ENCODE results near the gene NOL4L. TPM values are rescaled to one million over a fixed set of nuclear protein-coding genes. Genes with fewer than 3 reads are reported as not detected.

NOL4L gene
- polyA plus RNA-seq, 2 of the 4 experiments (the other 2 are of a cell fraction), result 9.5 to 11.8 TPM

GRCh38 chr20:32496811-32497533 is 88.2 kb downstream of the NOL4L start:
- ChIA-PET CTCF (interaction anchor here (0.6 to 2.7 kb wide), 8 partner anchors 12 to 282 kb away, joined by 3 to 14 read pairs (median 4); no protein-coding TSS in a partner anchor), POLR2A (interaction anchor here (1.1 kb wide), 1 partner anchor 13 kb away, joined by 5 read pairs; no protein-coding TSS in a partner anchor)
- FAIRE-seq (no peak), ATAC-seq (no peak), DNase-seq (ENCODE audit: low read depth in 1 of 2, low spot score in 1 of 2) (no peak)
- no peak overlapping the region for H3K27ac ChIP-seq
- no peak for TF ChIP-seq PBX3 (IDR thresholded peaks at IDR 0.05)
- no peak for TF ChIP-seq CHD4 (IDR thresholded peaks at IDR 0.05; ENCODE audit: borderline replicate concordance)
- no peak for TF ChIP-seq USF2 (IDR thresholded peaks at IDR 0.05)
- no peak for TF ChIP-seq TP53 (CRISPR knock-in tag; IDR thresholded peaks at IDR 0.05)
- no peak for TF ChIP-seq E2F6 (IDR thresholded peaks at IDR 0.05; ENCODE audit: borderline replicate concordance, low read depth)
- no peak for TF ChIP-seq MAX (IDR thresholded peaks at IDR 0.05)
- no peak for TF ChIP-seq HOXB13 (CRISPR knock-in tag; IDR thresholded peaks at IDR 0.05; ENCODE audit: low read depth)
- no peak for TF ChIP-seq MYC (IDR thresholded peaks at IDR 0.05; ENCODE audit: borderline replicate concordance, low read length)
- no peak for TF ChIP-seq FOSL2 (IDR thresholded peaks at IDR 0.05)
- TF ChIP-seq FOSL2 (CRISPR knock-in tag; IDR thresholded peaks at IDR 0.05), result no peak
- H3K9me3 ChIP-seq, result no peaks in the 10 kb centered on the region
- 82% methylated on average over 9 of the region's 11 CpGs for WGBS (ENCODE audit: missing lambda C conversion rate)
- no peak overlapping the region for H3K4me3 ChIP-seq
- H3K4me1 ChIP-seq, result no peaks in the 10 kb centered on the region
- H3K4me2 ChIP-seq, result no peak overlapping the region

GRCh38 chr20:32495949-32496348 is 89.2 kb downstream of the NOL4L start:
- ChIA-PET CTCF (interaction anchor here (1.1 to 2.7 kb wide), 5 partner anchors 11 to 283 kb away, joined by 3 to 14 read pairs (median 4); no protein-coding TSS in a partner anchor), POLR2A (no interaction called here)
- TF ChIP-seq HES2 (IDR thresholded peaks at IDR 0.05), result no peak
- TF ChIP-seq TP53 (CRISPR knock-in tag; IDR thresholded peaks at IDR 0.05), result no peak
- TF ChIP-seq ZFP36 (IDR thresholded peaks at IDR 0.05; ENCODE audit: borderline replicate concordance, partially characterized antibody), result no peak
- no peak for TF ChIP-seq KDM1A (IDR thresholded peaks at IDR 0.05; ENCODE audit: low read depth)
- TF ChIP-seq HDAC2 (IDR thresholded peaks at IDR 0.05), result no peak
- no peak for TF ChIP-seq FOSL2 (IDR thresholded peaks at IDR 0.05)
- TF ChIP-seq FOSL2 (CRISPR knock-in tag; IDR thresholded peaks at IDR 0.05), result no peak
- TF ChIP-seq EP300 (IDR thresholded peaks at IDR 0.05), result no peak
- no peak for TF ChIP-seq FOSB (CRISPR knock-in tag; IDR thresholded peaks at IDR 0.05)
- no peak for TF ChIP-seq USF2 (IDR thresholded peaks at IDR 0.05)
- no peak for TF ChIP-seq E2F6 (IDR thresholded peaks at IDR 0.05; ENCODE audit: borderline replicate concordance, low read depth)
- no peak for TF ChIP-seq CEBPB (IDR thresholded peaks at IDR 0.05)
- no peak for TF ChIP-seq RFX5 (IDR thresholded peaks at IDR 0.05)
- no peak for TF ChIP-seq PHF8 (IDR thresholded peaks at IDR 0.05; ENCODE audit: borderline replicate concordance, low read depth)
- TF ChIP-seq ZC3H11A (IDR thresholded peaks at IDR 0.05), result no peak
- no peak for TF ChIP-seq ZSCAN20 (CRISPR knock-in tag; IDR thresholded peaks at IDR 0.05)
- no peak for TF ChIP-seq ESRRA (IDR thresholded peaks at IDR 0.05; ENCODE audit: borderline replicate concordance, low read length)
- no peak for TF ChIP-seq CTCF (IDR thresholded peaks at IDR 0.05)
- H3K4me2 ChIP-seq, result no peak overlapping the region
- ATAC-seq (no peak), FAIRE-seq (no peak), DNase-seq (ENCODE audit: low read depth in 1 of 2, low spot score in 1 of 2) (no peak)
- no peak overlapping the region for H3K27ac ChIP-seq
- no peak overlapping the region for H3K4me3 ChIP-seq
- WGBS (ENCODE audit: missing lambda C conversion rate), result 71% methylated on average over 5 of the region's 5 CpGs
- H3K4me1 ChIP-seq, result no peaks in the 10 kb centered on the region
- H3K9me3 ChIP-seq, result no peaks in the 10 kb centered on the region
